ENCODE measurements around the gene U2AF2.
"Not testable (repeated sequence)": the region's sequence is repeated elsewhere in the genome, so short reads cannot be mapped to it uniquely, and the experiment has no call there.

U2AF2 gene

GRCh38 chr19:55717251-55717650 is 62.4 kb downstream of the U2AF2 start:
- no peak overlapping the region for H3K27ac ChIP-seq
- H3K4me1 ChIP-seq (ENCODE audit: control insufficient read depth in 1 of 2, insufficient read depth in 1 of 2, low read depth in 1 of 2, low read length in 1 of 2) = no peaks in the 10 kb centered on the region
- H3K4me3 ChIP-seq (ENCODE audit: low read depth in 1 of 2, low read length in 1 of 2) = no peak overlapping the region
- TF ChIP-seq CTCF (IDR thresholded peaks at IDR 0.05) = no peak
- no peaks in the 10 kb centered on the region for H3K36me3 ChIP-seq
- H3K27me3 ChIP-seq = peaks cover 19% of the 10 kb centered on the region
- no peaks in the 10 kb centered on the region for H3K9me3 ChIP-seq

GRCh38 chr19:55717879-55718711 is 63.3 kb downstream of the U2AF2 start:
- not testable (repeated sequence) for H3K4me3 ChIP-seq (ENCODE audit: low read depth in 1 of 2, low read length in 1 of 2); H3K4me1 ChIP-seq (ENCODE audit: control insufficient read depth in 1 of 2, insufficient read depth in 1 of 2, low read depth in 1 of 2, low read length in 1 of 2); H3K9me3 ChIP-seq; H3K27ac ChIP-seq; H3K36me3 ChIP-seq
- H3K27me3 ChIP-seq = peaks cover 19% of the 10 kb centered on the region

DNA sequence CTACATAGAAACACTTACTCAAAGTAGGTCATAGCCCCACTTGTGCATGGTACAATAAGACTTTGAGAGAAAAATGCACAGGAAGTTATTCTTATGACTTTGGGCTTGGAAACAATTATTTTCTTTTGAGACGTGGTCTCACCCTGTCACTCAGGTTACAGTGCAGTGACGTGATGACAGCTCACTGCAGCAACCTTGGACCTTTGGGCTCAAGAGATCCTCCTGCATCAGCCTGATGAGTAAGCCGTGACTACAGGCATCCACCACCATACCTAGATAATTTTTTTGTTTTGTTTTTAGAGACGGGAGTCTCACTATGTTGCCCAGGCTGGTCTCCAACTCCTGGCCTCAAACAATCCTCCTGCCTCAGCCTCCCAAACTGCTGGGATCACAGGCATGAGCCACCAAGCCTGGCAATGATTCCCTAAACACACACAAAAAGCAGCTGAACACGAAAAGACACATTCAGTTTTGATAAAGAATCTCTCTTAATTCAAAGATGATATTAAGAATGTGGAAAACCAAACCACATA is 65.4 kb downstream of the U2AF2 start:
- Histone ChIP-seq H3K4me3 (ENCODE audit: low read depth in 1 of 2, low read length in 1 of 2) (no peak overlapping the region), H3K9me3 (no peaks in the 10 kb centered on the region), H3K36me3 (no peaks in the 10 kb centered on the region), H3K4me1 (ENCODE audit: control insufficient read depth in 1 of 2, insufficient read depth in 1 of 2, low read depth in 1 of 2, low read length in 1 of 2) (no peaks in the 10 kb centered on the region), H3K27me3 (peaks cover 19% of the 10 kb centered on the region), H3K27ac (no peak overlapping the region)
- TF ChIP-seq CTCF (IDR thresholded peaks at IDR 0.05) = no peak

GRCh38 chr19:55720801-55721200 is 66.0 kb downstream of the U2AF2 start:
- H3K27ac ChIP-seq = no peak overlapping the region
- no peak for TF ChIP-seq CTCF (IDR thresholded peaks at IDR 0.05)
- H3K36me3 ChIP-seq = no peaks in the 10 kb centered on the region
- no peaks in the 10 kb centered on the region for H3K9me3 ChIP-seq
- H3K4me1 ChIP-seq (ENCODE audit: control insufficient read depth in 1 of 2, insufficient read depth in 1 of 2, low read depth in 1 of 2, low read length in 1 of 2) = no peaks in the 10 kb centered on the region
- no peak overlapping the region for H3K4me3 ChIP-seq (ENCODE audit: low read depth in 1 of 2, low read length in 1 of 2)
- H3K27me3 ChIP-seq = peaks cover 19% of the 10 kb centered on the region

DNA sequence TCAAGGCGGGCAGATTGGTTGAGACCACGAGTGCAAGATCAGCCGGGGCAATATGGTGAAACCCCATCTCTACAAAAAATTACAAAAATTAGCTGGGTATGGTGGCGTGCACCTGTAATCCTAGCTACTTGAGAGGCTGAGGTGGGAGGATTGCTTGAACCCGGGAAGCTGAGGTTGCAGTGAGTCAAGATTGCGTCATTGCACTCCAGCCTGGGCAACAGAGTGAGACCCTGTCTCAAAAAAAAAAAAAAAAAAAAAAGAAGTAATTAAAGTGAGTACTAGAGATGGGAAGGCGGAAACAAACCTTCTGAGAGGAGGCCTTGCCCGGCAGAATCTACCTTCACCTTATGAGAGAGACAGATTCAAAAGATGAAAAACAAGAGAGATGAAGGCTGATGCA is 68.7 kb downstream of the U2AF2 start:
- H3K4me3 ChIP-seq (ENCODE audit: low read depth in 1 of 2, low read length in 1 of 2) = no peak overlapping the region

More for the DNA sequence above, 68.7 kb downstream of the U2AF2 start:
- Histone ChIP-seq H3K27me3 (peaks cover 3% of the 10 kb centered on the region), H3K4me1 (ENCODE audit: control insufficient read depth in 1 of 2, insufficient read depth in 1 of 2, low read depth in 1 of 2, low read length in 1 of 2) (no peaks in the 10 kb centered on the region), H3K9me3 (no peaks in the 10 kb centered on the region), H3K27ac (no peak overlapping the region), H3K36me3 (no peaks in the 10 kb centered on the region)
- no peak for TF ChIP-seq CTCF (IDR thresholded peaks at IDR 0.05)

All from neutrophil (primary cell).